Measurements from ENCODE around the gene ZNF575. TPM values are rescaled to one million over a fixed set of nuclear protein-coding genes. Genes with fewer than 3 reads are reported as not detected.
"Not testable (repeated sequence)": the region's sequence is repeated elsewhere in the genome, so short reads cannot be mapped to it uniquely, and the experiment has no call there.

Gene ZNF575
- total RNA-seq, 4 donors from 2014 or later = not detected

DNA sequence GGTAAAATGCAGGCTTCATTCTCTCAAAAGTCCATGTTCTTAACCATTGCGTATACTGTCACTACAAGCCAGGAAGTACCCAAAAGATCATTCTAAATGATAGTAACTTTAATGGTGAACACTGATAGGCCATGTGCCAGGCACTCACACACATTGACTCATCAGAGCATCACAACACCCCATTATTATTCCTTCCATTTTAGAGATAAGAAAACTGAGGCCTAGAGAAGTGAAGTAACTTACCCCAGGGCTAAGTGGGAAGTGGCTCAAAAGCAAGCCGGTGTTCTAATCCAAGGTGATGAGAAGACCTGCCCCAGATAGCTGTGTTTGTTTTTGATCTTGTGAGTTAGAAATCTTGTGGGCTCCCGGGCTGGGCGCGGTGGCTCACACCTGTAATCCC is 27.0 kb upstream of the ZNF575 start:
- intact Hi-C loops (cut with DNase I; ENCODE audit: low total_unique reads) (loop anchor here (2.0 kb wide), 2 partner anchors 21 to 31 kb away; partner anchors contain the start of gene ETHE1), in situ Hi-C loops (cut with MboI; ENCODE audit: low sequenced_read_pairs in 4 of 4) (no loop called here)
- no peak for ATAC-seq

DNA sequence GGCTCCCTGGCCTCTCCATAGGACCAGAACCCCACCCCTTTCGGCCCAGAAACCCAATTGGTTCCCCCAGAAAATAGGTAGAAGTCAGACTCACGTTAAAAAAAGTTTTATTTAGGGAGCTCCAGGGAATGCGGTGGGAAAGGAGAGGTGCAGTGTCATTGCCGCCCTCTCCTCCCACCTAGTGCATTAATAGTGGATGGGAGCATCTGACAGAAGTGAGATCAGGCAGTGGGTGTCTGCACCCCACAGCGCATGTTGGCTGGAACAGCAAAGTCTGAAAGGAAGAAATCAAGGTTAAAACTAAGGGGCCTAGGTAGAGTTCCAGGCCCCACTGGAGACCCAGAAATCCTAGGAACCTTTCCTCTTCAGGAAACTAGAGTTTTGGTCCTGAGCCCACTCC is 26.4 kb upstream of the ZNF575 start:
- no peak for DNase-seq
- H3K27ac ChIP-seq = no peak overlapping the region
- TF ChIP-seq POLR2A (IDR thresholded peaks at IDR 0.05) = no peak
- TF ChIP-seq, protein P1, sequence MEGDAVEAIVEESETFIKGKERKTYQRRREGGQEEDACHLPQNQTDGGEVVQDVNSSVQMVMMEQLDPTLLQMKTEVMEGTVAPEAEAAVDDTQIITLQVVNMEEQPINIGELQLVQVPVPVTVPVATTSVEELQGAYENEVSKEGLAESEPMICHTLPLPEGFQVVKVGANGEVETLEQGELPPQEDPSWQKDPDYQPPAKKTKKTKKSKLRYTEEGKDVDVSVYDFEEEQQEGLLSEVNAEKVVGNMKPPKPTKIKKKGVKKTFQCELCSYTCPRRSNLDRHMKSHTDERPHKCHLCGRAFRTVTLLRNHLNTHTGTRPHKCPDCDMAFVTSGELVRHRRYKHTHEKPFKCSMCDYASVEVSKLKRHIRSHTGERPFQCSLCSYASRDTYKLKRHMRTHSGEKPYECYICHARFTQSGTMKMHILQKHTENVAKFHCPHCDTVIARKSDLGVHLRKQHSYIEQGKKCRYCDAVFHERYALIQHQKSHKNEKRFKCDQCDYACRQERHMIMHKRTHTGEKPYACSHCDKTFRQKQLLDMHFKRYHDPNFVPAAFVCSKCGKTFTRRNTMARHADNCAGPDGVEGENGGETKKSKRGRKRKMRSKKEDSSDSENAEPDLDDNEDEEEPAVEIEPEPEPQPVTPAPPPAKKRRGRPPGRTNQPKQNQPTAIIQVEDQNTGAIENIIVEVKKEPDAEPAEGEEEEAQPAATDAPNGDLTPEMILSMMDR (IDR thresholded peaks at IDR 0.05 in 4 of 5, conservative IDR thresholded peaks at IDR 0.05 in 1 of 5) = no peak
- no peaks in the 10 kb centered on the region for H3K9me3 ChIP-seq
- peaks cover 0 to 12% of the 10 kb centered on the region in 2 donors for H3K36me3 ChIP-seq
- no peaks in the 10 kb centered on the region for H3K27me3 ChIP-seq
- in situ Hi-C loops (cut with MboI; ENCODE audit: low sequenced_read_pairs in 4 of 4) = no loop called here
- intact Hi-C loops (cut with DNase I; ENCODE audit: low total_unique reads) = no loop called here
- no peak overlapping the region for H3K4me3 ChIP-seq
- ATAC-seq = no peak
- H3K4me1 ChIP-seq = peaks cover 12% of the 10 kb centered on the region in 2 donors

More for the DNA sequence above, 27.0 kb upstream of the ZNF575 start:
- H3K27ac ChIP-seq = no peak overlapping the region
- DNase-seq = no peak
- H3K27me3 ChIP-seq = no peaks in the 10 kb centered on the region
- TF ChIP-seq, protein P1 (IDR thresholded peaks at IDR 0.05 in 4 of 5, conservative IDR thresholded peaks at IDR 0.05 in 1 of 5) = no peak
- TF ChIP-seq POLR2A (IDR thresholded peaks at IDR 0.05) = no peak
- peaks cover 12% of the 10 kb centered on the region in 2 donors for H3K4me1 ChIP-seq
- no peaks in the 10 kb centered on the region for H3K9me3 ChIP-seq
- H3K4me3 ChIP-seq = no peak overlapping the region
- H3K36me3 ChIP-seq = peaks cover 0 to 12% of the 10 kb centered on the region in 2 donors

DNA sequence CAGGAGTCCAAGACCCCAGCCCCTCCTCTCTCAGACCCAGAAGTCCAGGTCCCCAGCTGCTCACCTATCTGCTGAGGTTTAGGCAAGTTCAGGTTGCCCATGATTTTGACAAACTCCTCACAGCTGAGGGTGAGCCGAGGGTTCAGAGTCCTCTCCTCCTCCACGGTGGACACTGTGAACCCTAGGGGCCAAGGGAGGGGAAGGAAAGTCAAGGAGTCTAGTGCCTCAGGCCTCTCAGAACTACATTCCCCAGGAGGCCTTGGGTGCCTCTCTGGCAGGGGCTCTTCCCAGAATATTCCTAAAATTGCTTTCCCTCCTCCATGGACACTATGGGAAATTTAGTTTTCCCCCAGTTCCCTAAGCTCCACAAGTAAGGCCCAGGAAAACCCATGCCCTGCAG is 25.1 kb upstream of the ZNF575 start:
- Histone ChIP-seq H3K27ac (no peak overlapping the region), H3K36me3 (peaks cover 0 to 12% of the 10 kb centered on the region in 2 donors), H3K4me3 (no peak overlapping the region), H3K9me3 (no peaks in the 10 kb centered on the region), H3K4me1 (peaks cover 10 to 12% of the 10 kb centered on the region in 2 donors), H3K27me3 (no peaks in the 10 kb centered on the region)
- intact Hi-C loops (cut with DNase I; ENCODE audit: low total_unique reads) (no loop called here), in situ Hi-C loops (cut with MboI; ENCODE audit: low sequenced_read_pairs in 4 of 4) (no loop called here)
- TF ChIP-seq POLR2A (IDR thresholded peaks at IDR 0.05) = no peak
- TF ChIP-seq, protein P1 (IDR thresholded peaks at IDR 0.05 in 4 of 5, conservative IDR thresholded peaks at IDR 0.05 in 1 of 5) = no peak
- DNase-seq = no peak
- no peak for ATAC-seq

GRCh38 chr19:43510713-43511112 is 22.3 kb upstream of the ZNF575 start:
- DNase-seq (no peak), ATAC-seq (no peak)
- Histone ChIP-seq H3K36me3 (peaks cover 0 to 12% of the 10 kb centered on the region in 2 donors), H3K4me3 (no peak overlapping the region), H3K27me3 (no peaks in the 10 kb centered on the region), H3K4me1 (no peaks in the 10 kb centered on the region), H3K27ac (no peak overlapping the region), H3K9me3 (no peaks in the 10 kb centered on the region)
- intact Hi-C loops (cut with DNase I; ENCODE audit: low total_unique reads) = no loop called here
- no peak for TF ChIP-seq POLR2A (IDR thresholded peaks at IDR 0.05)
- TF ChIP-seq, protein P1 (IDR thresholded peaks at IDR 0.05 in 4 of 5, conservative IDR thresholded peaks at IDR 0.05 in 1 of 5) = no peak
- in situ Hi-C loops (cut with MboI; ENCODE audit: low sequenced_read_pairs in 4 of 4) = no loop called here

DNA sequence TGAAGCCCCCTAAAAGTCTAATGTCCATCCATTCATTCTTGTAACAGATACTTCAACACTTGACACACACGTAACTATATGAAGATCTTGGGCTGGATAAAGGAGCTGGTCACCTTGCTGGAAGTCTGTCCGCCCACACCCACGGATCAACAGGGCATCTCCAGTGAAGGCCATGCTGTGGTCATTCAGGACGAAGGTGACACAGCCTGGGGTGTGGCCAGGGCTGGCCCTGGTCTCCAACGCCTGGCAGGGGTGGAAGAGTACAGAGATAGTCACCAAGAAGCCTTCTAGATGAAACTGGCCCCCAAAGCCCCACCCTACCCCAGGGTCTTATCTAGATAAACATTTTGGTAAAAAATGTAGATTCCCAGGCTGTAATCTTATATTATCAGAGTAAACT is 21.7 kb upstream of the ZNF575 start:
- ATAC-seq (no peak), DNase-seq (no peak)
- in situ Hi-C loops (cut with MboI; ENCODE audit: low sequenced_read_pairs in 4 of 4) (no loop called here), intact Hi-C loops (cut with DNase I; ENCODE audit: low total_unique reads) (no loop called here)
- Histone ChIP-seq H3K27ac (no peak overlapping the region), H3K4me1 (no peaks in the 10 kb centered on the region), H3K36me3 (peaks cover 0 to 12% of the 10 kb centered on the region in 2 donors), H3K9me3 (no peaks in the 10 kb centered on the region), H3K4me3 (no peak overlapping the region), H3K27me3 (no peaks in the 10 kb centered on the region)
- TF ChIP-seq POLR2A (IDR thresholded peaks at IDR 0.05) = no peak
- TF ChIP-seq, protein P1 (IDR thresholded peaks at IDR 0.05 in 4 of 5, conservative IDR thresholded peaks at IDR 0.05 in 1 of 5) = no peak

DNA sequence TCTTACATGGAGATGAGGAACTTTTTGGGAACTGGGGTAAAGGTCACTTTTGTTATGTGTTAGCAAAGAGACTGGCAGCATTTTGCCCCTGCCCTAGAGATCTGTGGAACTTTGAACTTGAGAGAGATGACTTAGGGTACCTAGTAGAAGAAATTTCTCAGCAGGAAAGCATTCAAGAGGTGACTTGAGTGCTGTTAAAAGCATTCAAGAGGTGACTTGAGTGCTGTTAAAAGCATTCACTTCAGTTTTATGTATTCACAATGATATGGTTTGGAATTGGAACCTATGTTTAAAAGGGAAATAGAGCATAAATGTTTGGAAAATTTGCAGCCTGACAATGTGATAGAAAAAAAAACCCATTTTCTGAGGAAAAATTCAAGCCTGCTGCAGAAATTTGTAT is 20.6 kb upstream of the ZNF575 start:
- H3K27ac ChIP-seq; H3K4me3 ChIP-seq; H3K27me3 ChIP-seq; H3K9me3 ChIP-seq; intact Hi-C loops (cut with DNase I; ENCODE audit: low total_unique reads); ATAC-seq; in situ Hi-C loops (cut with MboI; ENCODE audit: low sequenced_read_pairs in 4 of 4); H3K4me1 ChIP-seq; DNase-seq: not testable (repeated sequence)
- H3K36me3 ChIP-seq = peaks cover 0 to 12% of the 10 kb centered on the region in 2 donors
